ENCODE measurements around the gene HERC5. TPM values are rescaled to one million over a fixed set of nuclear protein-coding genes. Genes with fewer than 3 reads are reported as not detected.

Gene HERC5
- total RNA-seq, 1 donor from 2014 or later, result 27.6 TPM

- peak; percentile 99 for ATAC-seq
- H3K4me1 ChIP-seq, result peaks cover 27% of the 10 kb centered on the region
- no peak for TF ChIP-seq CTCF (IDR thresholded peaks at IDR 0.05)
- H3K9me3 ChIP-seq, result no peaks in the 10 kb centered on the region
- peak; percentile 98 for DNase-seq
- no peaks in the 10 kb centered on the region for H3K27me3 ChIP-seq (ENCODE audit: low read depth)
- peak within 1 kb of the TSS; percentile 96 for H3K4me3 ChIP-seq
- peaks cover 24% of the 10 kb centered on the region for H3K36me3 ChIP-seq
- H3K27ac ChIP-seq, result peak within 1 kb of the TSS; percentile 92
- intact Hi-C loops (cut with DNase I), result no loop called here
Measured at GRCh38 chr4:88523325-88524129, 66.6 kb downstream of the HERC5 start, which contains the start of gene PYURF. TSS of gene PYURF (minus strand) at chr4:88523776. CDS start at chr4:88523700, 76 bp downstream.

GRCh38 chr4:88524171-88524570 lies 67.3 kb downstream of the HERC5 start:
- Histone ChIP-seq H3K27ac (peak overlapping the region; percentile 92), H3K9me3 (no peaks in the 10 kb centered on the region), H3K4me3 (peak overlapping the region; percentile 96), H3K4me1 (peaks cover 27% of the 10 kb centered on the region), H3K36me3 (peaks cover 24% of the 10 kb centered on the region), H3K27me3 (ENCODE audit: low read depth) (no peaks in the 10 kb centered on the region)
- DNase-seq, result no peak
- intact Hi-C loops (cut with DNase I), result no loop called here
- no peak for TF ChIP-seq CTCF (IDR thresholded peaks at IDR 0.05)
- ATAC-seq, result no peak

- peak; percentile 32 for TF ChIP-seq CTCF (IDR thresholded peaks at IDR 0.05)
- Histone ChIP-seq H3K27ac (no peak overlapping the region), H3K27me3 (ENCODE audit: low read depth) (no peaks in the 10 kb centered on the region), H3K9me3 (no peaks in the 10 kb centered on the region), H3K36me3 (peaks cover 3% of the 10 kb centered on the region), H3K4me1 (peaks cover 27% of the 10 kb centered on the region), H3K4me3 (no peak overlapping the region)
- intact Hi-C loops (cut with DNase I), result no loop called here
- DNase-seq (no peak), ATAC-seq (no peak)
Measured at GRCh38 chr4:88526221-88526815, 69.4 kb downstream of the HERC5 start.

- Histone ChIP-seq H3K4me1 (peaks cover 17% of the 10 kb centered on the region), H3K9me3 (no peaks in the 10 kb centered on the region), H3K36me3 (no peaks in the 10 kb centered on the region), H3K27me3 (ENCODE audit: low read depth) (no peaks in the 10 kb centered on the region), H3K27ac (no peak overlapping the region), H3K4me3 (no peak overlapping the region)
- intact Hi-C loops (cut with DNase I), result no loop called here
- TF ChIP-seq CTCF (IDR thresholded peaks at IDR 0.05), result no peak
- no peak for ATAC-seq
- no peak for DNase-seq
Measured at GRCh38 chr4:88527787-88528186, 70.9 kb downstream of the HERC5 start.

- TF ChIP-seq CTCF (IDR thresholded peaks at IDR 0.05), result no peak
- DNase-seq (no peak), ATAC-seq (no peak)
- H3K4me3 ChIP-seq, result no peak overlapping the region
- no peaks in the 10 kb centered on the region for H3K9me3 ChIP-seq
- no peak overlapping the region for H3K27ac ChIP-seq
- no peaks in the 10 kb centered on the region for H3K27me3 ChIP-seq (ENCODE audit: low read depth)
- intact Hi-C loops (cut with DNase I), result no loop called here
- no peaks in the 10 kb centered on the region for H3K36me3 ChIP-seq
- peaks cover 17% of the 10 kb centered on the region for H3K4me1 ChIP-seq
Measured at GRCh38 chr4:88528861-88529260, 71.9 kb downstream of the HERC5 start.

Data from lower lobe of right lung (tissue), 2 donors.